Nephron (organoid): ENCODE data around the gene TUBGCP2.

Source experiments
- H3K27ac Mint-ChIP-seq, 3 experiments: 2 replicates each; pipeline ENCODE4 v1.8.0; 2020; ENCODE audit warnings: mixed read lengths in 3 of 3, mild to moderate bottlenecking in 2 of 3, moderate library complexity in 1 of 3
- H3K27me3 Mint-ChIP-seq: 2 replicates; pipeline ENCODE4 v1.8.0; 2021; ENCODE audit warnings: low read depth, mild to moderate bottlenecking, moderate library complexity, mixed read lengths
- H3K36me3 Mint-ChIP-seq: 2 replicates; pipeline ENCODE4 v1.8.0; 2020; ENCODE audit warnings: low read depth, mixed read lengths
- H3K4me1 Mint-ChIP-seq: 2 replicates; pipeline ENCODE4 v1.8.0; 2020; ENCODE audit warnings: mixed read lengths
- H3K4me3 Mint-ChIP-seq, 3 experiments: 2 replicates each; pipeline ENCODE4 v1.8.0; 2020; ENCODE audit warnings: mild to moderate bottlenecking in 3 of 3, mixed read lengths in 3 of 3, moderate library complexity in 2 of 3
- H3K9me3 Mint-ChIP-seq: 2 replicates; pipeline ENCODE4 v1.8.0; 2020; ENCODE audit warnings: mixed read lengths
- CTCF ChIP-seq, 3 experiments: fragments of 200-600 bp; sonication (generic); IDR thresholded peaks; one replicate each; pipeline ENCODE4 v1.5.0; 2021; ENCODE audit warnings: antibody characterized with exemption in 3 of 3; ENCODE audit not compliant: unreplicated experiment in 3 of 3

The TUBGCP2 gene

DNA sequence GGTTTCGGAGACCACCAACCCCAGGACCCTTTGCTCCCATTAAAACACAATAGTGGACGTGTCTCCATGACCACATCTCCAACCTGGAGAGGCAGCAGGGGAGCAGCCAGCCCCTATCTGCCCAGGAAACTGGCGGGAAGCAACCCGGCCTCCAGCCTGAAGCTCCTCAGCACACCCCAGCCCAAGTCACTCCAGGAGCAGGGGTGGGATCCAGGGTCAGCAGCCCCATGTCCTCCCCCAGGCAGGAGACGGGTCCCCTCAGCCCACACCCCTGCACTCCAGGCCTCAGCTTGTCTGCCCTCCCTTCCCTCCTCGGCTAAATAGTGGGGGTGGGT, 32.6 kb downstream of the TUBGCP2 start:
- Mint-ChIP-seq H3K27me3 (peaks cover 15% of the 10 kb centered on the region), H3K9me3 (no peaks in the 10 kb centered on the region), H3K36me3 (no peaks in the 10 kb centered on the region), H3K27ac (no peak overlapping the region), H3K4me1 (no peaks in the 10 kb centered on the region), H3K4me3 (no peak overlapping the region)
- TF ChIP-seq CTCF (IDR thresholded peaks at IDR 0.05; ENCODE audit: unreplicated experiment in 3 of 3), result no peak

GRCh38 chr10:133275684-133276092, 33.0 kb downstream of the TUBGCP2 start:
- Mint-ChIP-seq H3K4me3 (no peak overlapping the region), H3K36me3 (no peaks in the 10 kb centered on the region), H3K27me3 (peaks cover 15% of the 10 kb centered on the region), H3K27ac (no peak overlapping the region), H3K4me1 (no peaks in the 10 kb centered on the region), H3K9me3 (no peaks in the 10 kb centered on the region)
- no peak for TF ChIP-seq CTCF (IDR thresholded peaks at IDR 0.05; ENCODE audit: unreplicated experiment in 3 of 3)

- Mint-ChIP-seq H3K27ac (no peak overlapping the region), H3K36me3 (no peaks in the 10 kb centered on the region), H3K4me1 (no peaks in the 10 kb centered on the region), H3K9me3 (no peaks in the 10 kb centered on the region), H3K4me3 (no peak overlapping the region), H3K27me3 (peaks cover 15% of the 10 kb centered on the region)
- TF ChIP-seq CTCF (IDR thresholded peaks at IDR 0.05; ENCODE audit: unreplicated experiment in 3 of 3), result no peak
Measured at GRCh38 chr10:133274751-133275683, 33.7 kb downstream of the TUBGCP2 start.

DNA sequence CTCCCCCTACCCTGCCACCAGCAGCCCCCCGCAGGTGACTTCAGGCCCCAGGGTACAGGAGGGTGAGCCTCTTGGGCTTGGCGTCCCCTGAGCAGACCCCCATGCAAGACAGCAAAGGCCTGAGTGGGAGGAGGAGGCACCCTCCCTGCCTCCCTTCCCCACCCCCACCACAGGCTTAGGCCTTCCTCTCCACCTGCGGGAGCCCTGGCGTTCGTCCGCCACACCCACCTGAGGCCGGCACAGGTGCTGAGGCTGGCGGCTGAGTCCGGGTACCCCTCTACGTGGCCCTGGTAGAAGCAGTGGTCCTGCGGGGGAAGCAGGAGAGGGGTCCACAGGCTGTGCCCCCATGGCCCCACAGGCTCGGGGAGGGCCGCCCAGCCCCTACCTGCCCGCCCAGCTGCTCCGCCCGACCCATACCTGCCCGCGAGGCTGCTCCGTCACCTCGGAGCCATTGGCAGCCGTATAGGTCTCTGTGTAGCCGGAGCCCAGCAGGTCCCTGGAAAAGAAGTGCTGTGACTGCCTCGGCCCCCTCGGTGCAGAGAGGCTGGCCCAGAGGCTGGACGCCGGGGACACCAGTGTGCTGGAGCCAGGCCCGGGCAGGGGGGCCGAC, 35.0 kb downstream of the TUBGCP2 start:
- TF ChIP-seq CTCF (IDR thresholded peaks at IDR 0.05; ENCODE audit: unreplicated experiment in 3 of 3), result no peak
- Mint-ChIP-seq H3K9me3 (no peaks in the 10 kb centered on the region), H3K4me1 (no peaks in the 10 kb centered on the region), H3K27ac (no peak overlapping the region), H3K36me3 (no peaks in the 10 kb centered on the region), H3K4me3 (no peak overlapping the region), H3K27me3 (peaks cover 15% of the 10 kb centered on the region)

DNA sequence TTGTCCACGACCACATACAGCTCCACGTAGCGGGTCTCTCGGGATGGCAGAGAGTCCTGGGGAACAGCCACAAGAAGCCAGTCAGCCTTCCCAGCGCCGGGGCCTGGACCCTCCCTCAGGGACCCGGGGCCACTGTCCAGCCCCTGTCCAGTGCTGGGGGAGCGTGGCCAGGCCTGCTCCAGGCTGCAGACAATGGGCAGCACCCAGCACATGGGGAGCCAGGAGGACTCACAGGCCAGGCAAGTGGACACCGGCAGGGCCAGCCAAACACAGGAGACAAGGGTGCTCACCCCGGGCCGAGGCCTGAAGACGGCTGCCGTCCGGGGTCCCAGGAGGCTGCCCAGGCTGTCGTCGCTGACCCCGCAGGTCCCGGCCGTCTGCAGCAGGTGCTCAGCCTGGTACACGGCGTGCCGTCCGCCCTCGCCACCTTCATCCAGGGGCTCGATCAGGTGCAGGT, 35.7 kb downstream of the TUBGCP2 start:
- H3K4me3 Mint-ChIP-seq, result no peak overlapping the region
- no peak overlapping the region for H3K27ac Mint-ChIP-seq
- TF ChIP-seq CTCF (IDR thresholded peaks at IDR 0.05; ENCODE audit: unreplicated experiment in 3 of 3), result no peak

More for the DNA sequence above, 35.7 kb downstream of the TUBGCP2 start:
- no peaks in the 10 kb centered on the region for H3K9me3 Mint-ChIP-seq
- H3K27me3 Mint-ChIP-seq, result peaks cover 15% of the 10 kb centered on the region
- no peaks in the 10 kb centered on the region for H3K36me3 Mint-ChIP-seq
- H3K4me1 Mint-ChIP-seq, result no peaks in the 10 kb centered on the region
